ENCODE results near the gene TGM3.

TGM3 gene

GRCh38 chr20:2385496-2385895 lies 89.7 kb downstream of the TGM3 start:
- DNase-seq: no peak

DNA sequence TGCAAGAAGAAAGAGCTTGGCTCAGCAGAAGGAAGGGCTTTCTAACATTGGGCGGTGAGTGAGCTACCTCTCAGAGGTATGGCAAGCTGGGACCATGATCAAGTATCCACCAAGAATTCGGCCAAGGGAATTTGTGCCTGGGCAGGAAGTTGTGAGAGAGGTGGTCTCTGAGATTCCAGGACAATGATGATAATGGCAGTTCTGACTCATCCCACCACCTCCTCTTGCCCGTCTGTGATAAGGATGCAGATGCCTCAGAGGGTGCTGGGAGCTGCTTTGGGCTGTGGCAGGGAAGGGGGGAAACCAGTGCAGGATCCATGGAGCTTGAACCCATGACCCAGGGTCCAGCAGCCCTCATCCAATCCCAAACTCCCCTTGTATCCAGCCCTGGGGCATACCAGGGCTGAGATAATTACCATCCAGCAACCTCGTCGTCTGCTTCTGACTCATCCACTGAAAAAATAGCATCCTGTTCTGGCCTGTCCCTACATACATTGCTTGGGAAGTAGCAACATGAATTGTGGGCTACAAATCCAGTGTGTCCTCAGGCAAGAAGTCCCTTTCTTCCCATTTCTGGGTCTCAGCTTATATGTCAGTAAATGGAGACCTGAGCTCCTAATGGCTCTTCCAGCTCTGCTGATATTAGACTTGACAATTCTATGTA lies 90.8 kb downstream of the TGM3 start:
- no peak for DNase-seq

DNA sequence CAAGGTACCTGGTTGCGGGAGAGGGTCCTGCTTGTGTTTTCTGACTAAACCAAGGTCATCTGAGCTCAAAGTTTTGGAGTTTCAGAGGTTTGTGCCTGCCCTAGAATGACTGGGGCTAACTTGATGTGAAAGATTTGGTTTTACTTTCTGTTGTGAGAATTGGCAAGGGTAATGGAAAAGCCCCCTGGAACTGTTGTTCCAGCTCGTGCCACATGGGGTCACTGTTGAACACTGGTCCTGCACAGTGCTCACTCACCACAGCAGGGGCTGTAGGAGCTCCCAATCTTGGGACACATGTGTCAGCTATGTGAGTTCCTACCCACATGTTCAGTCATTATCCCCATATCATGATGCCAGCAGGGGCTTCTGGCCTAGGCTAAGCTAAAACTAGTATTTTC lies 91.4 kb downstream of the TGM3 start:
- peak; percentile 3 for DNase-seq

DNA sequence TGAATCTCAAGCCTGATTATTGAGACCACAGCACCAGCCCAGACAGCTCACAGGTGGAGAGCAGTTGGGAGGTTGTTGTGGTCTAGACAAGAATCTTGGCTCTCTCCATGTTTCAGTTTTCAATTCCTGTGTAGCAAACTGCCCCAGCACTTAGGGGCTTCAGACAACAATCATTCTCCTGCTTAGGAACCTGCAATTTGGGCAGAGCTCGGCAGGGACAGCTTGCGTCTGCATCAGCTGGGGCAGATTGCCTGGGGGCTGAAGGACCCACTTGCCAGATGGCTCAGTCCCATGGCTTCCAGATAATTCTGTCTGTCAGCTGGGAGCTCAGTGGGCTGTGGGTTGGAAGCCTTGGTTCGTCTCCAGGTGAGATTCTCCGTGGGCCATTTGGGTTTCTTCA lies 91.8 kb downstream of the TGM3 start:
- DNase-seq: no peak

Measured in KG1 (cell line).